ENCODE results near the gene DNAH17.

Gene DNAH17

GRCh38 chr17:78541488-78542206 is 35.5 kb downstream of the DNAH17 start:
- TF ChIP-seq ZFX (IDR thresholded peaks at IDR 0.05; ENCODE audit: borderline replicate concordance) = no peak
- no peak for TF ChIP-seq CTCF (IDR thresholded peaks at IDR 0.05)
- H3K27ac ChIP-seq = no peak overlapping the region

- TF ChIP-seq CTCF (IDR thresholded peaks at IDR 0.05) (no peak), ZFX (IDR thresholded peaks at IDR 0.05; ENCODE audit: borderline replicate concordance) (no peak)
- H3K27ac ChIP-seq = no peak overlapping the region
These were observed 37.4 kb downstream of the DNAH17 start for GRCh38 chr17:78539781-78540180.

GRCh38 chr17:78538033-78538776 is 39.0 kb downstream of the DNAH17 start:
- TF ChIP-seq CTCF (IDR thresholded peaks at IDR 0.05) (no peak), ZFX (IDR thresholded peaks at IDR 0.05; ENCODE audit: borderline replicate concordance) (no peak)
- no peak overlapping the region for H3K27ac ChIP-seq

- TF ChIP-seq ZFX (IDR thresholded peaks at IDR 0.05; ENCODE audit: borderline replicate concordance) = no peak
- no peak for TF ChIP-seq CTCF (IDR thresholded peaks at IDR 0.05)
- H3K27ac ChIP-seq = no peak overlapping the region
These were observed 39.9 kb downstream of the DNAH17 start for GRCh38 chr17:78537217-78537860.

- no peak overlapping the region for H3K27ac ChIP-seq
- TF ChIP-seq CTCF (IDR thresholded peaks at IDR 0.05) = no peak
- TF ChIP-seq ZFX (IDR thresholded peaks at IDR 0.05; ENCODE audit: borderline replicate concordance) = no peak
These were observed 41.7 kb downstream of the DNAH17 start for GRCh38 chr17:78535273-78536197.

- TF ChIP-seq ZFX (IDR thresholded peaks at IDR 0.05; ENCODE audit: borderline replicate concordance) = no peak
- no peak for TF ChIP-seq CTCF (IDR thresholded peaks at IDR 0.05)
- no peak overlapping the region for H3K27ac ChIP-seq
These were observed 42.5 kb downstream of the DNAH17 start for GRCh38 chr17:78534492-78535272.

All from 22Rv1 (cell line).